HepG2 (cell line): Measurements from ENCODE around the gene FOXA1. TPM values are rescaled to one million over a fixed set of nuclear protein-coding genes. Genes with fewer than 3 reads are reported as not detected.

Source experiments
- ATM ChIP-seq: fragments of 450-650 bp; IDR thresholded peaks from 2 replicates; pipeline ENCODE4 v1.7.1; 2017; ENCODE audit warnings: mild to moderate bottlenecking, borderline replicate concordance
- EP300 ChIP-seq, 3 experiments: sonication (generic) in 1 of 3; formaldehyde crosslinking in 1 of 3; IDR thresholded peaks; 2 replicates each; pipeline versions ENCODE4 v1.5.1 to v1.6.1; 2011 to 2020; ENCODE audit warnings: low read depth in 2 of 3, low read length in 2 of 3, borderline replicate concordance in 1 of 3, improper control_type of control experiment in 1 of 3, mild to moderate bottlenecking in 1 of 3, missing genetic modification reagents in 1 of 3, moderate library complexity in 1 of 3
- KDM5A ChIP-seq: fragments of 200-600 bp; sonication (generic); IDR thresholded peaks from 2 replicates; pipeline ENCODE4 v1.7.0; 2018; ENCODE audit warnings: antibody characterized with exemption, mild to moderate bottlenecking, low read length, borderline replicate concordance
- KLF6 ChIP-seq: IDR thresholded peaks from 2 replicates; pipeline ENCODE4 v1.8.0; 2016; ENCODE audit warnings: missing biosample characterization, missing genetic modification reagents
- NCOR1 ChIP-seq: fragments of 200-600 bp; sonication (generic); IDR thresholded peaks from 2 replicates; pipeline ENCODE4 v1.7.0; 2017; ENCODE audit warnings: antibody characterized with exemption, low read length, borderline replicate concordance
- PHF21A ChIP-seq: sonication (generic); formaldehyde crosslinking; IDR thresholded peaks from 2 replicates; pipeline ENCODE4 v1.5.0; 2020; ENCODE audit warnings: mild to moderate bottlenecking, missing genetic modification reagents
- POLR2A ChIP-seq, 2 experiments: IDR thresholded peaks; 2 replicates each; pipeline ENCODE4 v1.6.1; 2011; ENCODE audit warnings: low read depth in 2 of 2, low read length in 2 of 2, mild to moderate bottlenecking in 1 of 2, moderate library complexity in 1 of 2; ENCODE audit not compliant: insufficient read depth in 1 of 2
- TBX2 ChIP-seq: sonication (generic); formaldehyde crosslinking; IDR thresholded peaks from 2 replicates; pipeline ENCODE4 v1.5.0; 2020; ENCODE audit warnings: missing genetic modification reagents, mild to moderate bottlenecking, borderline replicate concordance
- ZBTB8A ChIP-seq: sonication (generic); formaldehyde crosslinking; IDR thresholded peaks from 2 replicates; pipeline ENCODE4 v1.4.0; 2020; ENCODE audit warnings: mild to moderate bottlenecking, low read depth, missing genetic modification reagents, borderline replicate concordance
- ZFP36 ChIP-seq: fragments of 150-350 bp; IDR thresholded peaks from 2 replicates; pipeline ENCODE4 v1.6.1; 2018; ENCODE audit warnings: borderline replicate concordance, low read length, low read depth; ENCODE audit not compliant: partially characterized antibody
- ZMYM4 ChIP-seq: sonication (generic); formaldehyde crosslinking; IDR thresholded peaks from 2 replicates; pipeline ENCODE4 v1.8.1; 2023; ENCODE audit warnings: mild to moderate bottlenecking, missing genetic modification reagents
- ZNF251 ChIP-seq: sonication (generic); formaldehyde crosslinking; IDR thresholded peaks from 2 replicates; pipeline ENCODE4 v1.9.0; 2021; ENCODE audit warnings: mild to moderate bottlenecking, missing genetic modification reagents
- ZNF282 ChIP-seq: fragments of 450-650 bp; IDR thresholded peaks from 2 replicates; pipeline ENCODE4 v1.6.1; 2018; ENCODE audit not compliant: partially characterized antibody
- ZNF550 ChIP-seq: sonication (generic); formaldehyde crosslinking; IDR thresholded peaks from 2 replicates; pipeline ENCODE4 v1.4.0; 2020; ENCODE audit warnings: mild to moderate bottlenecking, missing genetic modification reagents, borderline replicate concordance
- ZNF614 ChIP-seq: IDR thresholded peaks from 2 replicates; pipeline ENCODE4 v1.6.1; 2018; ENCODE audit warnings: missing biosample characterization, missing genetic modification reagents, inconsistent platforms, borderline replicate concordance
- ZNF616 ChIP-seq: sonication (generic); formaldehyde crosslinking; IDR thresholded peaks from 2 replicates; pipeline ENCODE4 v1.5.0; 2020; ENCODE audit warnings: low read depth, mild to moderate bottlenecking, missing genetic modification reagents
- ZNF660 ChIP-seq: sonication (generic); formaldehyde crosslinking; IDR thresholded peaks from 2 replicates; pipeline ENCODE4 v1.5.1; 2020; ENCODE audit warnings: mild to moderate bottlenecking, low read depth, missing genetic modification reagents, borderline replicate concordance
- ZNF773 ChIP-seq: sonication (generic); formaldehyde crosslinking; IDR thresholded peaks from 2 replicates; pipeline ENCODE4 v1.4.0; 2020; ENCODE audit warnings: missing genetic modification reagents, borderline replicate concordance
- ZNF839 ChIP-seq: sonication (generic); formaldehyde crosslinking; IDR thresholded peaks from 2 replicates; pipeline ENCODE4 v1.4.0; 2020; ENCODE audit warnings: missing genetic modification reagents, mild to moderate bottlenecking, borderline replicate concordance
- polyA plus RNA-seq, 8 experiments: library from polyadenylated mRNA; depleted of rRNA in 3 of 8; stranded (reverse) in 7 of 8; unstranded in 1 of 8; fragments of >200 nt; fragmentation: Illumina TruSeq in 4 of 8; extraction: Trizol in 4 of 8; gene quantifications; 2 replicates each; pipeline versions ENCODE4 v1.2.1 to v1.2.3, GENCODE V29; 2011 to 2016; ENCODE audit warnings: low read depth in 4 of 8, missing spikeins in 1 of 8, mixed read lengths in 1 of 8; ENCODE audit not compliant: insufficient read depth in 1 of 8
- total RNA-seq, 5 experiments: library from RNA; depleted of rRNA; stranded (reverse); fragments of >200 nt; fragmentation: Illumina TruSeq; extraction: Trizol; gene quantifications; 2 replicates each; pipeline ENCODE4 v1.2.3, GENCODE V29; 2016; ENCODE audit warnings: low read depth in 1 of 5
- TF ChIP-seq, protein P1 (sequence below): sonication (generic); formaldehyde crosslinking; IDR thresholded peaks from 2 replicates; pipeline ENCODE4 v1.9.0; 2021; ENCODE audit warnings: missing genetic modification reagents, mild to moderate bottlenecking, borderline replicate concordance
- TF ChIP-seq, protein P2 (sequence below): sonication (generic); formaldehyde crosslinking; IDR thresholded peaks from 2 replicates; pipeline ENCODE4 v1.5.0; 2020; ENCODE audit warnings: mild to moderate bottlenecking, missing genetic modification reagents, borderline replicate concordance
- TF ChIP-seq, protein P3 (sequence below): IDR thresholded peaks from 2 replicates; pipeline ENCODE4 v1.6.1; 2016; ENCODE audit warnings: missing compliant biosample characterization, missing genetic modification reagents, borderline replicate concordance
- TF ChIP-seq, protein P4 (sequence below): sonication (generic); formaldehyde crosslinking; IDR thresholded peaks from 2 replicates; pipeline ENCODE4 v1.5.0; 2020; ENCODE audit warnings: missing genetic modification reagents, mild to moderate bottlenecking, borderline replicate concordance

Gene FOXA1
- total and polyA plus RNA-seq, 2 of the 13 experiments (the other 11 are each of a cell fraction or from before 2014, with no cell fraction given), result 43.4 to 58.6 TPM

DNA sequence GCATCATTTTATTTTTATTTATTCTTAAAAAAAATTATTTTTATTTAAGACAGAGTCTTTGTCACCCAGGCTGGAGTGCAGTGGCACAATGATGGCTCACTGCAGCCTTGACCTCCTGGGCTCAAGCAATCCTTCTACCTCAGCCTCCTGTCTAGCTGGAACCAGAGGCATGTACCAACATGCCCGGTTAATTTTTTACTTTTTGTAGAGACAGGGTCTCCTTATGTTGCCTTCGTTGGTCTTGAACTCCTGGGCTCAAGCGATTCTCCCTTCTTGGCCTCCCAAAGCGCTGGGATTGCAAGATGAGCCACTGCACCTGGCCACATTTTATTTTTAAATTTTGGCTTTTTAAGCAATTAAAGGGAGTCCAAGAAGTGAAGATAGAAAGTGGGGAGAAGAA is 21.8 kb upstream of the FOXA1 start (continued):
- TF ChIP-seq, protein P1, sequence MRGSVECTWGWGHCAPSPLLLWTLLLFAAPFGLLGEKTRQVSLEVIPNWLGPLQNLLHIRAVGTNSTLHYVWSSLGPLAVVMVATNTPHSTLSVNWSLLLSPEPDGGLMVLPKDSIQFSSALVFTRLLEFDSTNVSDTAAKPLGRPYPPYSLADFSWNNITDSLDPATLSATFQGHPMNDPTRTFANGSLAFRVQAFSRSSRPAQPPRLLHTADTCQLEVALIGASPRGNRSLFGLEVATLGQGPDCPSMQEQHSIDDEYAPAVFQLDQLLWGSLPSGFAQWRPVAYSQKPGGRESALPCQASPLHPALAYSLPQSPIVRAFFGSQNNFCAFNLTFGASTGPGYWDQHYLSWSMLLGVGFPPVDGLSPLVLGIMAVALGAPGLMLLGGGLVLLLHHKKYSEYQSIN (CRISPR knock-in tag), result no peak
- TF ChIP-seq ZNF614 (no peak), ZNF251 (CRISPR knock-in tag) (no peak), ZNF839 (no peak), ZNF616 (CRISPR knock-in tag) (no peak), ZFP36 (no peak), EP300 (IDR thresholded peaks at IDR 0.05; ENCODE audit: low read depth in 2 of 2, low read length in 2 of 2) (no peak), EP300 (CRISPR knock-in tag; IDR thresholded peaks at IDR 0.05; ENCODE audit: borderline replicate concordance) (no peak; the same call in 1 of the 2 replicates), KDM5A (no peak), ZMYM4 (CRISPR knock-in tag) (peak; percentile 92), TBX2 (CRISPR knock-in tag) (no peak), ZNF660 (CRISPR knock-in tag) (no peak), NCOR1 (no peak), ZBTB8A (CRISPR knock-in tag) (no peak), ZNF282 (no peak), KLF6 (CRISPR knock-in tag) (no peak), POLR2A (IDR thresholded peaks at IDR 0.05; ENCODE audit: insufficient read depth in 1 of 2, low read depth in 2 of 2, low read length in 2 of 2) (no peak), ATM (no peak), ZNF550 (no peak), PHF21A (no peak), ZNF773 (CRISPR knock-in tag) (no peak)
- TF ChIP-seq, protein P2, sequence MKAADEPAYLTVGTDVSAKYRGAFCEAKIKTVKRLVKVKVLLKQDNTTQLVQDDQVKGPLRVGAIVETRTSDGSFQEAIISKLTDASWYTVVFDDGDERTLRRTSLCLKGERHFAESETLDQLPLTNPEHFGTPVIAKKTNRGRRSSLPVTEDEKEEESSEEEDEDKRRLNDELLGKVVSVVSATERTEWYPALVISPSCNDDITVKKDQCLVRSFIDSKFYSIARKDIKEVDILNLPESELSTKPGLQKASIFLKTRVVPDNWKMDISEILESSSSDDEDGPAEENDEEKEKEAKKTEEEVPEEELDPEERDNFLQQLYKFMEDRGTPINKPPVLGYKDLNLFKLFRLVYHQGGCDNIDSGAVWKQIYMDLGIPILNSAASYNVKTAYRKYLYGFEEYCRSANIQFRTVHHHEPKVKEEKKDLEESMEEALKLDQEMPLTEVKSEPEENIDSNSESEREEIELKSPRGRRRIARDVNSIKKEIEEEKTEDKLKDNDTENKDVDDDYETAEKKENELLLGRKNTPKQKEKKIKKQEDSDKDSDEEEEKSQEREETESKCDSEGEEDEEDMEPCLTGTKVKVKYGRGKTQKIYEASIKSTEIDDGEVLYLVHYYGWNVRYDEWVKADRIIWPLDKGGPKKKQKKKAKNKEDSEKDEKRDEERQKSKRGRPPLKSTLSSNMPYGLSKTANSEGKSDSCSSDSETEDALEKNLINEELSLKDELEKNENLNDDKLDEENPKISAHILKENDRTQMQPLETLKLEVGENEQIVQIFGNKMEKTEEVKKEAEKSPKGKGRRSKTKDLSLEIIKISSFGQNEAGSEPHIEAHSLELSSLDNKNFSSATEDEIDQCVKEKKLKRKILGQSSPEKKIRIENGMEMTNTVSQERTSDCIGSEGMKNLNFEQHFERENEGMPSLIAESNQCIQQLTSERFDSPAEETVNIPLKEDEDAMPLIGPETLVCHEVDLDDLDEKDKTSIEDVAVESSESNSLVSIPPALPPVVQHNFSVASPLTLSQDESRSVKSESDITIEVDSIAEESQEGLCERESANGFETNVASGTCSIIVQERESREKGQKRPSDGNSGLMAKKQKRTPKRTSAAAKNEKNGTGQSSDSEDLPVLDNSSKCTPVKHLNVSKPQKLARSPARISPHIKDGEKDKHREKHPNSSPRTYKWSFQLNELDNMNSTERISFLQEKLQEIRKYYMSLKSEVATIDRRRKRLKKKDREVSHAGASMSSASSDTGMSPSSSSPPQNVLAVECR (CRISPR knock-in tag), result no peak
- TF ChIP-seq, protein P3, sequence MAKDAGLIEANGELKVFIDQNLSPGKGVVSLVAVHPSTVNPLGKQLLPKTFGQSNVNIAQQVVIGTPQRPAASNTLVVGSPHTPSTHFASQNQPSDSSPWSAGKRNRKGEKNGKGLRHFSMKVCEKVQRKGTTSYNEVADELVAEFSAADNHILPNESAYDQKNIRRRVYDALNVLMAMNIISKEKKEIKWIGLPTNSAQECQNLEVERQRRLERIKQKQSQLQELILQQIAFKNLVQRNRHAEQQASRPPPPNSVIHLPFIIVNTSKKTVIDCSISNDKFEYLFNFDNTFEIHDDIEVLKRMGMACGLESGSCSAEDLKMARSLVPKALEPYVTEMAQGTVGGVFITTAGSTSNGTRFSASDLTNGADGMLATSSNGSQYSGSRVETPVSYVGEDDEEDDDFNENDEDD, result no peak
- TF ChIP-seq, protein P4, sequence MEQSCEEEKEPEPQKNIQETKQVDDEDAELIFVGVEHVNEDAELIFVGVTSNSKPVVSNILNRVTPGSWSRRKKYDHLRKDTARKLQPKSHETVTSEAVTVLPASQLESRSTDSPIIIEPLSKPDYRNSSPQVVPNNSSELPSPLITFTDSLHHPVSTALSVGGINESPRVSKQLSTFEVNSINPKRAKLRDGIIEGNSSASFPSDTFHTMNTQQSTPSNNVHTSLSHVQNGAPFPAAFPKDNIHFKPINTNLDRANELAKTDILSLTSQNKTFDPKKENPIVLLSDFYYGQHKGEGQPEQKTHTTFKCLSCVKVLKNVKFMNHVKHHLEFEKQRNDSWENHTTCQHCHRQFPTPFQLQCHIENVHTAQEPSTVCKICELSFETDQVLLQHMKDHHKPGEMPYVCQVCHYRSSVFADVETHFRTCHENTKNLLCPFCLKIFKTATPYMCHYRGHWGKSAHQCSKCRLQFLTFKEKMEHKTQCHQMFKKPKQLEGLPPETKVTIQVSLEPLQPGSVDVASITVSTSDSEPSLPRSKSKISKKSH (CRISPR knock-in tag), result no peak
